Endometrial microvascular endothelial cells (primary cell): ENCODE measurements around the gene ASMT. TPM values are rescaled to one million over a fixed set of nuclear protein-coding genes. Genes with fewer than 3 reads are reported as not detected.
"Not testable (repeated sequence)": the region's sequence is repeated elsewhere in the genome, so short reads cannot be mapped to it uniquely, and the experiment has no call there.

Experiments
- in situ Hi-C: cut with HindIII; loops from 2 replicates; pipeline ENCODE4 v1.10.0; 2017; ENCODE audit warnings: low sequenced_read_pairs, low pct_unique_long_range_greater_than_20kb; ENCODE audit errors: inconsistent ontology term
- total RNA-seq: library from RNA; depleted of rRNA; stranded (reverse); fragments of >200 nt; gene quantifications from one replicate; pipeline ENCODE4 v1.2.3, GENCODE V29; 2015; ENCODE audit errors: inconsistent ontology term

The ASMT gene
- total RNA-seq, 1 donor from 2014 or later = not detected

- in situ Hi-C loops = not testable (repeated sequence)
Observed at GRCh38 chrX:1624158-1624860, 9.4 kb downstream of the ASMT start.

DNA sequence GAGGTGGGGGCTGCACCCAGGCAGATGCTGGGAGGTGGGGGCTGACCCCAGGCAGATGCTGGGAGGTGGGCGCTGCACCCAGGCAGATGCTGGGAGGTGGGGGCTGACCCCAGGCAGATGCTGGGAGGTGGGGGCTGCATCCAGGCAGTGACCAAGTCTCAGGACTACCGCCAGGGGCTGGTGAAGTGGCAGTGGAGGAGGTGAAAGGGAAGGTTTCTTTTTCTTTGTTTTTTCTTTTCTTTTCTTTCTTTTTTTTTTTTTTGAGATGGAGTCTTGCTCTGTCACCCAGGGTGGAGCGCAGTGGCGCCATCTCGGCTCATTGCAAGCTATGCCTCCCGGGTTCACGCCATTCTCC lies 10.0 kb downstream of the ASMT start:
- in situ Hi-C loops = not testable (repeated sequence)

DNA sequence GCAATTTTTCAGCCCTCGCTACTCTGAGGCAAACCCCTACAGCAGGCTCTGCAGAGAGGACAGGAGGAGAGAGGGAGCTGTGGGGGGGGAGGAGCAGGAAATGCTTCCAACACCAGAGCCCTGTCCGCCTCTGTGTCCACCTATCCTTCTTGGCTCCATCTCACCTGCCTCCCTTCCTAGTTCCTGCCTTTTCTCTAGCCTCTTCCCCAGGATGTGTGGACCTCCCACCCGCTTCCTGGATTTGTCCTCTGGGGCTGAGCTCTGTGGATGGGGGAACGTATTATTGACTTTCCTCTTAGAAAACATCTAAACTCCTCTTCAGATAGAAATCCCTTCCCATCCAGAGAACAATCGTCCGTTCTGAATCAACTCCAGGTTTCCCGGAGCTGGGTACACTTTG lies 14.4 kb downstream of the ASMT start:
- in situ Hi-C loops = no loop called here

DNA sequence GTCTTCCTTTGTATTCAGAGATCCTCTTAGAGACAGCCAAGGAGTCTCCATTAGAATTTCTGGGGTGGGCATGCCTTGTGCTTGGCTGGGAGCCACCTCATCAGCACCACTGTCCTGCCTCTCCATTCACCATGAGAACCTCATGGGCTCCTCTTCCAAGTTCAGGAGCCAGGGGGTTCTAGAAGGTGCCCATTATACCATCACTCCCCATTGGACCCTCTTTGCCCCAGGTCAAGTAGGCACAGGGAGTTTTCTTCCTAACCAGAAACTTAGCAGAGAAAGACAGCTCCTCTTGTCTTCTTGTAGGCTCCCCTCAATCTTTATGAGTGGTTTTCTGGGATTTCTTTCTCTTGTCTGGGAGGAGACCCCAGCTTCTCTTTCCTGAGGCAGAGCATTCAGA lies 31.1 kb downstream of the ASMT start:
- in situ Hi-C loops = no loop called here

DNA sequence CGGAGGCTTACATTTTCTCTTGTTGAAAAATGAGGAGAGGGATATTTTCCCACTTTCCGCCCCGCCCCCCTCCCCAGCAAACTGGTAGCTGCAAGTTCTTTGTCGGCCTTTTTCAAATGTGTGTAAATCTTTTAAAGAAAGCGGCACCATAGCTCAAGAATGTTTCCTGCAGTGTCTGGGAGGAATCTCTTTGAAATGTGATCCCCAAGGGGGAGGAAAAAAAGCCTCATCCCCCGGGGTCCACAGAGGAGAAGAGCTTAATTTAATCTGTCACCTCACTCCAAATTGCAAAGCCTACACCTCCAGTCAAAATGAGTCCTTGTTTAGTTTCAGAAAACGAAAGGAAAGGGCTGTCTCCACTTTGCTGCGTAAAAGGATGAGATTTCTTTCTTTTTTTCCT lies 34.8 kb downstream of the ASMT start:
- in situ Hi-C loops = loop anchor here (25.0 kb wide), 1 partner anchor 938 kb away; no protein-coding TSS in a partner anchor

DNA sequence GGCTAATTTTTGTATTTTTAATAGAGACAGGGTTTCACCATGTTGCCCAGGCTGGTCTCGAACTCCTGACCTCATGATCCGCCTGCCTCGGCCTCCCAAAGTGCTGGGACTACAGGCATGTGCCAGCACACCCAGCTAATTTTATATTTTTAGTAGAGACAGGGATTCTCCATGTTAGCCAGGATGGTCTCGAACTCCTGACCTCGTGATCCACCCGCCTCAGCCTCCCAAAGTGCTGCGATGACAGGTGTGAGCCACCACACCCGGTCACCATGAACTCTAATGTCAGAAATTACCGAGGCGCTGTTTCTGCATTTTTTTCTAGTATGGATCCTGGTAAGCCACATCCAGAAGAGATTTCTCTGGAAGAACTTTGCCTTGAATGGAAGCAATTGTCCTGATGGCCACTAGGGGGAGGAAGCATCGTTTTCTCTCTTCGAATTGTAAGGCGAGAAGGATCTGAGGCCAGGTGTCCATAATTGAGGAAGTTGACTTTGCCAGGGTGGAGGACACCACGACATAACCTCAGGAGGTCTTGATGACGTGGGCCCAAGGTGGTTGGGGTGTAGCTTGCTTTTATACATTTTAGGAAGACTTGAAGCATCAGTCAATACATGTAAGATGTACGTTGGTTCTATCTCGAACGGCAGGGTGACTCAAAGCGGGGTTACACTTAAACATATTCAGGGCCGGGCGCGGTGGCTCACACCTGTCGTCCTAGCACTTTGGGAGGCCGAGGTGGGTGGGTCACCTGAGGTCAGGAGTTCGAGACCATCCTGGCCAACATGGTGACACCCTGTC lies 37.4 kb downstream of the ASMT start:
- in situ Hi-C loops = loop anchor here (25.0 kb wide), 1 partner anchor 935 kb away; no protein-coding TSS in a partner anchor

GRCh38 chrX:1656379-1656778 lies 41.5 kb downstream of the ASMT start:
- in situ Hi-C loops = loop anchor here (25.0 kb wide), 1 partner anchor 931 kb away; no protein-coding TSS in a partner anchor

DNA sequence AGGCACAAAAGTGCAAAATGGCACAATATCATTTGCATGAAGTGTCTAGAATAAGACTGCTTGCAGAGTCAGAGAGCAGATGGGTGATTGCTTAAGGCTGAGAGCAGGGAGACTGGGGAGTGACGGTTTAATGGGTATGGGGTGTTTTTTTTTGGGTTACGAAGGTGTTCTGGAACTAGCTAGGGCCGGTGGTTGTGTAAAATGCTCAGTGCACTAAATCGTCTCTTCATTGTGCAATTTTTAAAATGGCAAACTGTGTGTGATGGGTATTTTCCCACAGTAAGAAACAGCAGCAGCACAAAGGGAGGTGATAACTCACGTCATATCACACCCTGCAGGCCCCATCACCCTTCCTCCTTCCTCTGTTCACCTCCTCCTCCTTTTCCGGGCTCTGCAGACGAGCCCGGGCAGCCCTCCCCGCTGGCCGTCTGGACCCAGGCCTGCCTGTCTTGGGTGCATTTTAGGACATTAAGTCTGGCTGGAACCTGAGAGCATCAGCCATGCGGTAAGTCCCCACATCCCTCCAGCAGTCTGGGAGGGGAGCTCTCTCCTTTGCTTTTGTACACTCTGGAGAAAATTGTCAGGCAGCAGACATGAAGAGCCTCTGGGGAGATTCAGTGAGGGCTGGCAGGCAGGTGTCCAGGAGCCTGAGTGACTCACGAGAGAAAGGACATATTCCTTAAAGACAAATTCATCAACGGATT lies 42.7 kb downstream of the ASMT start:
- in situ Hi-C loops = loop anchor here (25.0 kb wide), 1 partner anchor 930 kb away; no protein-coding TSS in a partner anchor

DNA sequence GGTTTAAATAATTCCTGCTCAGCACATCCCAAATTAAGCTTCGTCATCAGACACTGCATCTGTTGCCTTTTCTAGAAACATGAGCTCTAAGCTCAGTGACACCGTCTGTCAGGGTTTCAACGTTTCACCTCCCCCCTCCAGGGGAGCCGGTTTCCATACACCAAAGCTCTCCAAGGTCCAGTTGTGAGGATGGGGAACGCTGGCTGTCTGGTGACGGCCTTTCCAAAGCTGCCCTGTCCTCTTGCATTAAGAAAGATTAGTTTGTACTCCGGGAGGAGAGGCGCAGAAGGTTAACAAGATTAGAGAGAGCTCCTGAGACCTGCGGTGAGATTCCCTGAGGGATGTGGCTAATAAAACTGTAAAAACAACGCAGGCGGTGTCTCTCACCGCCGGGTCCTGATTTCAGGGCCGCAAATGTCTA lies 43.2 kb downstream of the ASMT start:
- in situ Hi-C loops = loop anchor here (25.0 kb wide), 1 partner anchor 929 kb away; no protein-coding TSS in a partner anchor

DNA sequence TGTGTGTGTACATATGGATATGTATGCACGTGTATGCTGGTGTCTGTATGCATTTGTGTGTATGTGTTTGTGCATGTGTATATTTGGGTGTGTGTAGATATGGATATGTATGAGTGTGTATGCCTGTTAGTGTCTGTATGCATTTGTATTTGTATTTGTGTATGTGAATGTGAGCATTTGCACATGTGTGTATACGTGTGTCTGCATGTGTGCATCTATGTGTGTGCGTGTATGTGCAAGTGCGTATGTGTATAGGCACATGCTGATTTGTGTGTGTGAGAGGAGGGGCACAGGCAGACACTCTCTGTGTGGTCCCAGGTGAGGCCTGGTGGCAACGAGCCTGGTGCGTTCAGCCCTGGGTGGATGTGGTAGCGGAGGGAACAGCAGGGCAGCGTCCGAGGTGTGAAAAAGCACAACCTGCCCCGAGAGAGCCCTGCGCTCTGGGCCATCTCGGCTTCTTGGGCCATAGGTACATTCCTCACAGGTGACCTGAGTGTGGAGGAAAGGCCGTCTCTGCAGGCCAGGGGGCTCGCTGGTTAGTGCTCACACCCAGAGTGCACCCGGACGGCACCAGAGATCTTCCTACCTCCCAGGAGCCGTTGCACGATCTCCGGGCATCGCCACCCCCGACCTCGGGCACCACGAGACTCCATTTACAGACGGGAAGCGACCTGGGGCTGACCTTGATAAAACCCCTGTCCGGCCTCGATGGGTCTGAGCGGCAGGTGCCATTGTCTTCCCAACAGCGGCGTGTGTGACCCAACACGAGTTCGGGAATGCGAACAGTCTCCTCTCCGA lies 45.0 kb downstream of the ASMT start:
- in situ Hi-C loops = loop anchor here (25.0 kb wide), 1 partner anchor 927 kb away; no protein-coding TSS in a partner anchor

DNA sequence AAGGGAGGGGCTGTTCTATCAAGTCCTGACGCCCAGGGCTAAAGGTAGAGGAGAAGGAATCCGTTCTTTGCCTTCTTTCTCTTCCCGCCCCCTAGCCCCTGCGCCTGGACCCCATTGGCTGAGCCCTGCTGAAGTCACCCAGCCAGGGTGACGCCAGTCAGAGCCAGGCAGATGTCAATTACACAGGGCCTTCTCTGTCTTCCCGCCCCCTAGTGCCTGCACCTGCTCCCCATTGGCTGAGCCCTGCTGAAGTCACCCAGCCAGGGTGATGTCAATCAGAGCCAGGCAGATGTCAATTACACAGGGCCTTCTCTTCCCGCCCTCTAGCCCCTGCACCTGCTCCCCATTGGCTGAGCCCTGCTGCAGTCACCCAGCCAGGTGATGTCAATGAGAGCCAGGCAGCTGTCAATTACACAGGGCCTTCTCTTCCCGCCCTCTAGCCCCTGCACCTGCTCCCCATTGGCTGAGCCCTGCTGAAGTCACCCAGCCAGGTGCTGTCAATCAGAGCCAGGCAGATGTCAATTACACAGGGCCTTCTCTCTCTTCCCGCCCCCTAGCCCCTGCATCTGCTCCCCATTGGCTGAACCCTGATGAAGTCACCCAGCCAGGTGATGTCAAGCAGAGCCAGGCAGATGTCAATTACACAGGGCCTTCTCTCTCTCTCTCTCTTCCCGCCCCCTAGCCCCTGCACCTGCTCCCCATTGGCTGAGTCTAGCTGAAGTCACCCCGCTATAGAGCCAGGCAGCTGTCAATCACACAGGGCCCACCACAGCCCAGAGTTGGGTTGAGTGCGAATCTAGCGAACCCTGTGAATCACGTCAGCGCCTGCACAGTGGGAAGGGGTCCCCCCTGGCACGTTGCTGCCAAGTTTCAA lies 46.4 kb downstream of the ASMT start:
- in situ Hi-C loops = loop anchor here (25.0 kb wide), 1 partner anchor 926 kb away; no protein-coding TSS in a partner anchor

GRCh38 chrX:1661922-1662221 lies 47.0 kb downstream of the ASMT start:
- in situ Hi-C loops = loop anchor here (25.0 kb wide), 1 partner anchor 925 kb away; no protein-coding TSS in a partner anchor

DNA sequence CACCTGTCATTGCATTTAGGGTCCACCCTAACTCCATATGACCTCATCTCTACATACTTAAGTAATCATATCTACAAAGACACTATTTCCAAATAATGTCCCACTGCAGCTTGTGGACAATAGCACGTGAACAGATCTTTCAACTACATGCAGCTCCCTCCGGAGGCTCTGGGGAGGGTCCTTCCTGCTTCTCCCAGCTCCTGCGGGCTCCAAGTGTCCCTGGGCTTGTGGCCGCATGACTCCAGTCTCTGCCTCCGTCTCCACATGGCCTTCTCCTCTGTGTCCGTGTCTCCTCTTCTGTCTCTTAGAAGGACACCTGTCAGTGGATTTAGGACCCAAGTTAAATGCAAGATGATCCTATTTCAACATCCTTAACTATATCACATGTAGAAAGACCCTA lies 52.7 kb downstream of the ASMT start:
- in situ Hi-C loops = loop anchor here (25.0 kb wide), 1 partner anchor 920 kb away; no protein-coding TSS in a partner anchor

- in situ Hi-C loops = loop anchor here (25.0 kb wide), 1 partner anchor 914 kb away; no protein-coding TSS in a partner anchor
Observed at GRCh38 chrX:1673337-1673736, 58.5 kb downstream of the ASMT start.

GRCh38 chrX:1676866-1677265 lies 62.0 kb downstream of the ASMT start:
- in situ Hi-C loops = no loop called here

GRCh38 chrX:1679238-1679637 lies 64.4 kb downstream of the ASMT start:
- in situ Hi-C loops = no loop called here

GRCh38 chrX:1681439-1681838 lies 66.6 kb downstream of the ASMT start:
- in situ Hi-C loops = no loop called here

GRCh38 chrX:1681856-1682255 lies 67.0 kb downstream of the ASMT start:
- in situ Hi-C loops = not testable (repeated sequence)
